Measurements from ENCODE around the gene TMEM238L.

TMEM238L gene

GRCh38 chr17:10772425-10773380 is 31.2 kb downstream of the TMEM238L start:
- DNase-seq: no peak

- DNase-seq: no peak
Measured at GRCh38 chr17:10771148-10771547, 32.8 kb downstream of the TMEM238L start.

GRCh38 chr17:10769840-10770239 is 34.1 kb downstream of the TMEM238L start:
- DNase-seq: no peak

GRCh38 chr17:10768750-10769251 is 35.1 kb downstream of the TMEM238L start:
- peak; percentile 45 for DNase-seq

GRCh38 chr17:10767232-10767631 is 36.7 kb downstream of the TMEM238L start:
- no peak for DNase-seq

- DNase-seq: no peak
Measured at GRCh38 chr17:10762037-10762436, 41.9 kb downstream of the TMEM238L start.

GRCh38 chr17:10761281-10761680 is 42.6 kb downstream of the TMEM238L start:
- DNase-seq: no peak

- DNase-seq: no peak
Measured at GRCh38 chr17:10758062-10758461, 45.8 kb downstream of the TMEM238L start.

- DNase-seq: no peak
Measured at GRCh38 chr17:10757647-10758046, 46.3 kb downstream of the TMEM238L start.

GRCh38 chr17:10757067-10757466 is 46.8 kb downstream of the TMEM238L start:
- no peak for DNase-seq

GRCh38 chr17:10756619-10757018 is 47.3 kb downstream of the TMEM238L start:
- no peak for DNase-seq

GRCh38 chr17:10756185-10756584 is 47.7 kb downstream of the TMEM238L start:
- no peak for DNase-seq

GRCh38 chr17:10755592-10756127 is 48.2 kb downstream of the TMEM238L start:
- DNase-seq: no peak

- no peak for DNase-seq
Measured at GRCh38 chr17:10754861-10755591, 48.9 kb downstream of the TMEM238L start.

GRCh38 chr17:10754109-10754508 is 49.8 kb downstream of the TMEM238L start:
- DNase-seq: no peak

GRCh38 chr17:10752696-10753095 is 51.2 kb downstream of the TMEM238L start:
- no peak for DNase-seq

- no peak for DNase-seq
Measured at GRCh38 chr17:10751563-10751962, 52.3 kb downstream of the TMEM238L start.

- DNase-seq: no peak
Measured at GRCh38 chr17:10750210-10750609, 53.7 kb downstream of the TMEM238L start.

- no peak for DNase-seq
Measured at GRCh38 chr17:10748531-10749181, 55.2 kb downstream of the TMEM238L start.

- DNase-seq: no peak
Measured at GRCh38 chr17:10745231-10745630, 58.7 kb downstream of the TMEM238L start.

All from right hindlimb (tissue), 1 donor.